AG04449 (cell line): Measurements from ENCODE around the gene LMNTD2.

Source experiments
- CTCF ChIA-PET: fragments of 350-600 bp; formaldehyde crosslinking; extraction: SDS; loops from one replicate; lab custom pipeline; 2021; ENCODE audit warnings: antibody characterized with exemption; lab: Yijun Ruan, JAX
- POLR2A ChIA-PET: fragments of 400-600, 350-600 bp; formaldehyde crosslinking; extraction: SDS; loops from one replicate; lab custom pipeline; 2020; ENCODE audit warnings: antibody characterized with exemption, inconsistent platforms; lab: Yijun Ruan, JAX
- DNase-seq: peaks from one replicate; pipeline ENCODE4 v3.0.0-alpha.2; 2010; ENCODE audit warnings: low read depth, low spot score
- H3K4me3 ChIP-seq: 2 replicates; pipeline ENCODE4 v1.5.1; 2011; ENCODE audit warnings: low read depth, mild to moderate bottlenecking, control low read depth, low read length
- CTCF ChIP-seq: IDR thresholded peaks from one replicate; pipeline ENCODE4 v1.5.1; 2011; ENCODE audit warnings: mild to moderate bottlenecking, moderate library complexity, low read length, control low read depth, inconsistent platforms; ENCODE audit not compliant: insufficient read depth; ENCODE audit errors: missing control alignments

LMNTD2 gene

GRCh38 chr11:590997-591396 is 30.5 kb upstream of the LMNTD2 start:
- CTCF ChIA-PET = interaction anchor here (1.0 kb wide), 1 partner anchor 13 kb away, joined by 3 read pairs; no protein-coding TSS in a partner anchor
- no peak for TF ChIP-seq CTCF
- H3K4me3 ChIP-seq = no peak overlapping the region
- POLR2A ChIA-PET = no interaction called here
- DNase-seq = no peak

- ChIA-PET CTCF (no interaction called here), POLR2A (no interaction called here)
- no peak overlapping the region for H3K4me3 ChIP-seq
- TF ChIP-seq CTCF = no peak
- DNase-seq = no peak
These were observed 29.3 kb upstream of the LMNTD2 start for GRCh38 chr11:589798-590197.

- CTCF ChIA-PET = no interaction called here
- H3K4me3 ChIP-seq = no peak overlapping the region
- DNase-seq = no peak
- TF ChIP-seq CTCF = no peak
- POLR2A ChIA-PET = no interaction called here
These were observed 27.4 kb upstream of the LMNTD2 start for GRCh38 chr11:587978-588380.

- H3K4me3 ChIP-seq = no peak overlapping the region
- POLR2A ChIA-PET = no interaction called here
- CTCF ChIA-PET = no interaction called here
- TF ChIP-seq CTCF = no peak
- DNase-seq = no peak
These were observed 27.0 kb upstream of the LMNTD2 start for GRCh38 chr11:587546-587945.

- POLR2A ChIA-PET = no interaction called here
- DNase-seq = no peak
- no peak for TF ChIP-seq CTCF
- CTCF ChIA-PET = no interaction called here
- H3K4me3 ChIP-seq = no peak overlapping the region
These were observed 26.1 kb upstream of the LMNTD2 start for GRCh38 chr11:586376-587316.

- ChIA-PET POLR2A (no interaction called here), CTCF (no interaction called here)
- no peak for TF ChIP-seq CTCF
- no peak for DNase-seq
- H3K4me3 ChIP-seq = no peak overlapping the region
These were observed 23.7 kb upstream of the LMNTD2 start for GRCh38 chr11:584287-584686.
